22Rv1 (cell line): ENCODE data around the gene SRSF1.

Experiments used
- H3K27ac ChIP-seq: fragments of 450-650 bp; 2 replicates; pipeline ENCODE4 v1.5.1; 2017
- CTCF ChIP-seq: fragments of 450-650 bp; IDR thresholded peaks from 2 replicates; pipeline ENCODE4 v1.5.1; 2017; ENCODE audit warnings: mild to moderate bottlenecking
- ZFX ChIP-seq: fragments of 450-650 bp; IDR thresholded peaks from 2 replicates; pipeline ENCODE4 v1.6.1; 2017; ENCODE audit warnings: antibody characterized with exemption, borderline replicate concordance

Gene SRSF1

GRCh38 chr17:57994436-57994835 is 12.6 kb downstream of the SRSF1 start:
- H3K27ac ChIP-seq = no peak overlapping the region
- TF ChIP-seq ZFX (no peak), CTCF (no peak)

- H3K27ac ChIP-seq = no peak overlapping the region
- TF ChIP-seq CTCF (no peak), ZFX (no peak)
These were observed 13.3 kb downstream of the SRSF1 start for GRCh38 chr17:57993471-57994365.

- TF ChIP-seq CTCF (no peak), ZFX (no peak)
- H3K27ac ChIP-seq = no peak overlapping the region
These were observed 15.5 kb downstream of the SRSF1 start for GRCh38 chr17:57991537-57991936.

GRCh38 chr17:57990037-57990436 is 17.0 kb downstream of the SRSF1 start:
- TF ChIP-seq ZFX = no peak
- TF ChIP-seq CTCF = no peak
- no peak overlapping the region for H3K27ac ChIP-seq

- H3K27ac ChIP-seq = peak overlapping the region; percentile 76
- TF ChIP-seq ZFX (no peak), CTCF (no peak)
These were observed 18.5 kb downstream of the SRSF1 start for GRCh38 chr17:57988301-57989250.

- peak within 1 kb of the TSS; percentile 76 for H3K27ac ChIP-seq
- TF ChIP-seq CTCF (no peak), ZFX (no peak)
These were observed 19.3 kb downstream of the SRSF1 start, which contains the start of gene VEZF1 for GRCh38 chr17:57987581-57988300. TSS of gene VEZF1 (minus strand) at chr17:57988254. CDS start at chr17:57988111, 143 bp downstream.
